Stimulated activated CD4-positive, alpha-beta T cell treated with anti-CD3 and anti-CD28 coated beads, Interleukin-4, amount 100 ng/mL, for 48 hours (primary cell): ENCODE results near the gene ABCF2.

Experiments used
- DNase-seq, 2 donors: peaks; one replicate each; pipeline ENCODE4 v3.0.0-alpha.2; 2020; ENCODE audit warnings: low read depth in 2 of 2

ABCF2 gene

GRCh38 chr7:151195616-151196450 is 31.2 kb downstream of the ABCF2 start:
- no peak for DNase-seq

- DNase-seq = no peak
Measured at GRCh38 chr7:151194188-151194587, 32.8 kb downstream of the ABCF2 start.

DNA sequence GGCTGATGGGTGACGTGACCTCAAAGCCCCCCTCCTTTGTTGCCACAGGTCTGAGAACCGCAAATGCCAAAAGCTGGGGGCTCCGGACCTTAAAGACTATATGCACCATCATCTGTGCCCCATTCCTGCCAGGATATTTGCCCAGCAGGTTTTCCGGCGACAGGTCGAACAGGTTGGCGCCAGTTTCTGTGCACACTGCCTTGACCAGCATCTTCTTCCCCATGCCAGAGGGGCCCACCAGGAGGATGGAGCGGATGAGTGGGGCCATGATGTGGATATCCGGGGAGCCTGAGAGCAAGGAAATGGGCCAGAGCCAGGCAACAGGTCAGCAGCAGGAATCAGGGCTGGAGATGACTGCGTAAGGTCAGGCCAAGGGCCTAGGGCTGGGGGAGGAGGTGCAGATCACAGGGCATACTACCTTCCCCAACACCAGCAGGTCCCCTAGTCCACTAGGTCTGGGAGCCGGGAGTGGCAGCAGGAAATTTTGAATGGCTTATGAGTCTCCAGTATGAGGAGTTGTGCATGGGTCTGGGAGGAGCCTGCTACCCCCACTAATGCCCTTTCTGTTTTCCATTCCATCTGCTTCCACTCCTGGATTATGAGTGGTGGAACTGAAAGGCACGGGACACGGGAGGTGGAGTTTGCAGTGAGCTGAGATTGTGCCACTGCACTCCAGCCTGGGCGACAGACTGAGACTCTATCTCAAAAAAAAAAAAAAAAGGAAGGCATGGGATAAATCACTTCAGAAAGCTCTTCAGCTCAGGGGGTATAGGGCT is 33.6 kb downstream of the ABCF2 start:
- no peak for DNase-seq

GRCh38 chr7:151192002-151192539 is 34.9 kb downstream of the ABCF2 start:
- no peak for DNase-seq

DNA sequence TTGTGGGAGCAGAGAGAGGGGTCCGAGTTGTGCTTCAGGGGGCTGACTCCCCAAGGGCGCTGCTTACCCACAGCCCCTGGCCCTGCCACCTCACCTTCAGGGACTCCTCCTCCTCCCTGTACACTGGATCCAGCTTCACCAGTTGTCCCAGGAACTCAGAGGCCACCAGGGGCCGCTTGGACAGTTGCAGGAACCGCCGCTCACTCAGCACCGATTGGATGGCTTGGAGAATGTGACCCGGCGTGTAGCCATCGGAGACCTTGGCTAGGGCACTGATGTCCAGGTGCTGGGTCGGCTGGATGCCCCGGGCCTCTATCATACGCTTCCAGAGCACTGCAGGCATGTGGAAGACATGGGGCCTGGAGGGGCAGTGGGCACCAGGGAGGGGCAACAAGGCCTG is 35.5 kb downstream of the ABCF2 start:
- no peak for DNase-seq

DNA sequence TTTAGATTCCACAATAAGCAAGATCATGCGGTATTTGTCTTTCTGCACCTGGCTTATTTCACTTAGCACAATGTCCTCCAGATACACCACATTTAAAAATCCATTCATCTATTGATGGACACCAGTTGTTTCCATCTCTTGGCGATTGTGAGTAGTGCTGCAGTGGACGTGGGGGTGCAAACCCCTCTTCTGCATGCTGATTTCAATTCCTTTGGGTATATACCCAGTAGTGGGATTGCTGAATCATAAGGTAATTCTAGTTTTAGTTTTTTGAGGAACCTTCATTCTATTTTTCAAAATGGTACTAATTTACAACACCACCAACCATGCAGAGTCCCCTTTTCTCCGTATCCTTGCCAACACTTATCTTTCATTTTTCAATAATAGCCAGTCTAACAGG is 38.0 kb downstream of the ABCF2 start:
- DNase-seq = no peak

DNA sequence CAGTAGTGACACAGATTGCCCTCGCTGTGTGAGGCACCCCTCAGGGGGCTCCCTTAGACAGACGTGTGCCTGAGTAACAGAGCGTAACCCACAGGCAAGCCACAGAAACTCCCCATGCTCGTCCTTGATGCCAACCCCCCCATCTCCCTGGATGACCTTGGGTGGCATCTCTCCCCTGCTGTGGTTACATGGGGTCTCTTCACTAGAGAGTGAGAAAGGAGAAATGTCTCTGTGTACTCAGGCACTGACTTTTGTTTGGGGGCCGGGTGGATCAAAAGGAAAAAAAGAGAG is 38.8 kb downstream of the ABCF2 start:
- DNase-seq = no peak

DNA sequence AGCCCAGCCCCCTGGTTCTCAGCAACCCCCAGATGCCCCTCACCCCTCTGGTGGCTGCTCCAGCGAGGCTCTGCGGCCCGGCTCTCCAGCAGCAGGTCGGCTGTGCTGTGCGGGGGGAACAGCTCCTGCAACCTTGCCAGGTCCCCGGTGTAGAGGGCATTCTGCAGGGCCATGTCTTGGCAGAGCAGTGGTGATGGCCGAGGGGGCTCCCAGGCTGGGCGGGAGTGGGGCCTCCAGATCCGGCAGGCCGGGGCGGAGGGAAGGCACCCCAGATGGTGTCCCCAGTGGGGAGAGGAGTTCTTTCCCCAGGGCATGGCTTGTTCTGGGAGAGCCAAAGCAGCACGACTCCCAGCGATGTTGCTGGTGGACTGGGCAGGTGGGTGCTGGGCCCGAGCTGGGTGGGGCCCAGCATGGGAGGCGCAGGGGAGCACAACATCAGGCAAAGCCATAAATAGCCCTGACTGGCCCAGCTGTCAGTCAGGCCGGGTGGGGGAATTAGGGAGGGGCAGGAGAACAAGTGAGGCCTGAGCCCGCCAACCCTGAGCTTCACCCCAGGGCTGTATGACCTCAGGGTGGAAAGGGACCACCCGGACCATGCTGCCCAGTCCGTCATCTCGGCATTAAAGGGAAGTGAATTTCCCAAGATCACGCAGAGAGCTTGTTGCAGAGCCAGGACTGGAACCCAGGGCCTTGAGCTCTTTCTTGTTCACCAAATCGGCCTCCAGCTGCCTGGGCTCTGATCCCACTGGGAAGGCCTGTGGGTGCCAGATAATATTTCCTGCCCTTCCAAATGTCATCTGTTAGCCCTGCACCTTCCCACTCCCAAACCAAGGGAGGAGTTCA is 39.4 kb downstream of the ABCF2 start:
- DNase-seq = no peak

DNA sequence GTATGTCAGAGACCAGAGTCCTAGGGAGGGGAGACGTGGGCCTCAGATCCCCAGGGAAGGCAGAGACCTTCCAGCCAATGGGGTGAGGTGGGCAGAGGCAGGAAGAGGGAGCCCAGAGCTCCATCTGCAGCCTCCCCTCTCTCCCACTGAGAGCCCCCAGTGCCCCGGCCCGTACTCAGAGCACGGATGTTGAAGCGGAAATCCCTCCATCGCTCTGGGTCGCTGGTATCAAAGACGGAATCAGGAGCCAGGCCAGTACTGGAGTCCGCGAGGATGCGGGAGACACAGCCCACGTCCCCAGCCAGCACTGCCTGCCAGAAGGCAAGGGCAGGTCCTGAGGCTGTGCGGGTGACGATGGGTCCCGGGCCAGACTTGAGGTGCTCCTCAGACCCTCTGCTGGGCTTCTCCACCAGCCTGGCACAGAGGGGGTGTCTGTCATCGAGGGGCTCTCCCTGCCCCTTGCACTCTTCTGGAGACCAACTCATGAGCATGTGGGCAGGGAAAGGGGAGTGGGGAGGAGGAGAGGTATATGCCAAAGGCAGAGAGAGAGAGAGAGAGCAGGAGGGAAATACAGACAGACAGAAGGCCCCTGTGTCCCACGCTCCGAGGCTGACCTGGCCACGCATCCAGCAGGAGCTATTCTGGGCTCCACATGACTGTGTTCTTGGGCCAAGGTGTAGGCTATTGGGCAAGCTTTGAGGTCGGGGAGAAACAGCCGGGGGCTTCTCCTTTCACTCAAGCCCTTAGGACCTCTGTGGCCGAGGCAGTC is 40.2 kb downstream of the ABCF2 start, which contains the start of gene ASB10:
Gene ASB10, minus strand, starts transcription at position 611 of the 769 bp plus-strand sequence. Its CDS starts 120 bp downstream, at position 491.
- no peak for DNase-seq

- DNase-seq = no peak
Measured at GRCh38 chr7:151185762-151186639, 41.0 kb downstream of the ABCF2 start.

- DNase-seq = no peak
Measured at GRCh38 chr7:151181011-151181431, 46.0 kb downstream of the ABCF2 start.

DNA sequence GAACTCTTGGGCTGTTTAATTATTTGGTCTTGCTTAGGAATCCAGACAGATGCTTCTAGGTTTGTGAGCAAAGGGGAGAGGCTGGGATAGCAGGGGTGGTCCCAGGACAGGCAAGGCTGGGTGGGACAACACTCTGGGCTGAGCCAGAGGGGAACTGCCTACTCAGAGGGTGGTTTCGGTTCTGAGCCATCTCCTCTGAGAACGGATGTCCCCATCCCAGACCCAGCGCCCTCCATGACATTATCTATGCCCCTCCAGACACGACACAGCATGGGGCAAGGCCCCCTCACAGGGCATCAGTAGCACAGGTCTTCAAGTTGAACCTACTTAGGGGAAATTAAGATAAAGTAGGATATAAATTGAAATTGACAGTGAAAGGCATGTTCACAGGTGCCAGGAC is 47.1 kb downstream of the ABCF2 start:
- DNase-seq = no peak

GRCh38 chr7:151179287-151179860 is 47.6 kb downstream of the ABCF2 start:
- DNase-seq = no peak

DNA sequence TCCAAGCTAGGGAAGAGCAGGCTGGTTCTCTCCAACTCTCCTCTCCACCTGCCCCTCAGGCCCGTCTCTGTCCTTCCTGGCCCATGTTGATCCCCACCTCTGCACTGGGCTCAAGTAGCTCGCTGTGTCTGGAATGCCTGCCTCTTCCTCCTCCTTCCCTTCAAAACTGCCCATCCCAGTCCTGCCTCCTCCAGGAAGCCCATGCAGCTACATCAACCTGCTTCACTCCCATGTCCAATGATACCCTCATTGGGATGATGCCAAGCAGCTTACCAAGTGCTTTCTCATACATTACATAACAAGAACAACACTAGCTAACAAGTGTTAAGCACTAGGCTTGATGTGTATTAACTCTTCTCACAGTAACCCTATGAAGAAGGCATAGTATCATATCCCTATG is 48.2 kb downstream of the ABCF2 start:
- no peak for DNase-seq

- no peak for DNase-seq
Measured at GRCh38 chr7:151178236-151178635, 48.8 kb downstream of the ABCF2 start.

DNA sequence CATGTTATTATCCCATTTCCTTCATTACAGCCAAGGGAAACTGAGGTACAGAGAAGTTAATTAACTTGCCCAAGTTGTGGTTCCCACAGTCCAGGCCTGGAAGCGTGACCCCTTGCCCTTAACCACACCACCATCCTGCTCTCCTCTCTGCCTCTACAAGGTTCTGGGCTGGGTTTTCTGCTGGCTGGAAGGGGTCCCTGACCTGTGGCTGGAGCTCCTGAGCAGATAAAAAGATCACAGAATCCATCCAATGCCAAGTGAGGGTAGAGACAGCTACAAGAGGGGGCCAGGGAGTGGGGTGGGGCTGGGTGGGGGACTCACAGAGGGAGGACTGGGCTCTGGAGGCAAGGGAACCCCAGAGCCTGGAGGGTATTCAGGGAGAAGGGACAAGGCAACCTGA is 49.7 kb downstream of the ABCF2 start:
- DNase-seq = no peak

DNA sequence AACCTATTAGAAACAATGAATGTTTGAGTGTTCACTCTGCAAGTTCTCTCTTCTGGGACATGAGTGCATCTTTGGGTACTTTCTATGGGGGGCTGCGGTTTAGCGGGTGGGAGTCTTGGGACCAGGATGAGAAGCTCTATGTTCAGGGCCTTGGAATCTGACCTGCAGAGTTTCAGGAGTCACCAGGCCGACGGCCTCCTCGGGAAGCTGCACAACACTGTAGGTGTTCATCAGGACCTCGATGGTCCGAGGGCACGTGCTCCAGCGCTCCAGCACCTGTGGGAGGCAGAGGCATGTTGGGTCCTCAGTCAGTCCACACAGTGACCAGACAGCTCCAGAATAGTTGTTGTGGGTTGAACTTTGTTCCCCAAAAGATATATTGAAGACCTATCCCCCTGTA is 50.6 kb downstream of the ABCF2 start:
- no peak for DNase-seq

DNA sequence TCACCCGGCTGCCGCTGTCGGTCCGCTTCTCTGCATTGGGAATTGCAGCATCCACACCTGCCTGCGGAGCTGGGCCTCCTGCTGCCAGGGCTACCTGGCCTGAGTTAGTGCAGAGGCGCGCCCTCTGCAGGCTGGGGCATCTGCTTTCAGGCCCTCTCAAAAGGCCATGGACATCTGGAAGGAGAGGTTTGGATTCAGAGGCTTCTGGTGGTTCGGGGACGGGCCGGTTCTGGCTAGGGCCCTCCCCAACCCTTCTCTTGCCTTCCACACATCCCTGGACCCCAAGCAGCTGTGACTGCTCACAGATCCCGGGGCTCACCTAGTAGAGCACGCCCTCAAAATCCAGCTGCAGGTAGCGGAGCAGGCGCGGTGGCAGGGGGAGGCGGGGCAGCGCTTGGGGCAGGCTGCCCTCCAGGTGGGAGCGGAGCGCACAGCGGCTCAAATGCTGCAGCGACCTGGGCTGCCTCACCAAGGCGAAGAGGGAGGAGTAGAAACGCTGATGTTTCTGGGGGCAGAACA is 51.2 kb downstream of the ABCF2 start:
- DNase-seq = no peak

- DNase-seq = no peak
Measured at GRCh38 chr7:151175047-151175792, 51.8 kb downstream of the ABCF2 start.
